Erythroblast (primary cell): ENCODE data around the gene BCL7A.

Experiments used
- GATA1 ChIP-seq: IDR thresholded peaks from 2 replicates; pipeline ENCODE4 v1.6.1; 2011; ENCODE audit warnings: low read depth, mild to moderate bottlenecking, control low read depth, low read length, moderate library complexity
- POLR2A ChIP-seq: IDR thresholded peaks from 2 replicates; pipeline ENCODE4 v1.6.1; 2011; ENCODE audit warnings: mild to moderate bottlenecking, low read length

- TF ChIP-seq POLR2A (no peak), GATA1 (no peak)
These were observed 7.7 kb upstream of the BCL7A start for GRCh38 chr12:122013791-122014590.
